ENCODE results near the gene MMP14. TPM values are rescaled to one million over a fixed set of nuclear protein-coding genes. Genes with fewer than 3 reads are reported as not detected.

MMP14 gene
- total RNA-seq, 2 experiments from 2014 or later, result 2.6 to 2.9 TPM

- intact Hi-C loops (cut with DNase I, micrococcal nuclease), result no loop called here
- H3K27me3 Mint-ChIP-seq, result peaks cover 31% of the 10 kb centered on the region
- no peak overlapping the region for H3K4me3 ChIP-seq (ENCODE audit: low read length)
- no peaks in the 10 kb centered on the region for H3K36me3 ChIP-seq (ENCODE audit: insufficient read depth, low read length)
- H3K9me3 Mint-ChIP-seq, result no peaks in the 10 kb centered on the region
- TF ChIP-seq CTCF (IDR thresholded peaks at IDR 0.05), result no peak
- no peak for ATAC-seq (ENCODE audit: poor library complexity)
- peaks cover 0 to 4% of the 10 kb centered on the region in 2 experiments for H3K27me3 ChIP-seq (ENCODE audit: control insufficient read depth in 1 of 2, insufficient read depth in 2 of 2, low read length in 2 of 2)
- H3K27ac Mint-ChIP-seq, result no peak overlapping the region
- no peaks in the 10 kb centered on the region for H3K4me1 ChIP-seq (ENCODE audit: insufficient read depth, low read length)
- no peak overlapping the region for H3K27ac ChIP-seq (ENCODE audit: low read depth in 1 of 2, low read length in 2 of 2)
- no peaks in the 10 kb centered on the region for H3K36me3 Mint-ChIP-seq (ENCODE audit: low read depth)
- no peak for DNase-seq
- ChIA-PET CTCF (no interaction called here), POLR2A (no interaction called here)
- H3K9me3 ChIP-seq (ENCODE audit: control insufficient read depth in 1 of 2, insufficient read depth in 1 of 2, low read length in 2 of 2), result no peaks in the 10 kb centered on the region
- H3K4me3 Mint-ChIP-seq, result no peak overlapping the region
- H3K4me1 Mint-ChIP-seq (ENCODE audit: low read depth), result no peaks in the 10 kb centered on the region
Measured at GRCh38 chr14:22796087-22796707, 40.2 kb upstream of the MMP14 start.

DNA sequence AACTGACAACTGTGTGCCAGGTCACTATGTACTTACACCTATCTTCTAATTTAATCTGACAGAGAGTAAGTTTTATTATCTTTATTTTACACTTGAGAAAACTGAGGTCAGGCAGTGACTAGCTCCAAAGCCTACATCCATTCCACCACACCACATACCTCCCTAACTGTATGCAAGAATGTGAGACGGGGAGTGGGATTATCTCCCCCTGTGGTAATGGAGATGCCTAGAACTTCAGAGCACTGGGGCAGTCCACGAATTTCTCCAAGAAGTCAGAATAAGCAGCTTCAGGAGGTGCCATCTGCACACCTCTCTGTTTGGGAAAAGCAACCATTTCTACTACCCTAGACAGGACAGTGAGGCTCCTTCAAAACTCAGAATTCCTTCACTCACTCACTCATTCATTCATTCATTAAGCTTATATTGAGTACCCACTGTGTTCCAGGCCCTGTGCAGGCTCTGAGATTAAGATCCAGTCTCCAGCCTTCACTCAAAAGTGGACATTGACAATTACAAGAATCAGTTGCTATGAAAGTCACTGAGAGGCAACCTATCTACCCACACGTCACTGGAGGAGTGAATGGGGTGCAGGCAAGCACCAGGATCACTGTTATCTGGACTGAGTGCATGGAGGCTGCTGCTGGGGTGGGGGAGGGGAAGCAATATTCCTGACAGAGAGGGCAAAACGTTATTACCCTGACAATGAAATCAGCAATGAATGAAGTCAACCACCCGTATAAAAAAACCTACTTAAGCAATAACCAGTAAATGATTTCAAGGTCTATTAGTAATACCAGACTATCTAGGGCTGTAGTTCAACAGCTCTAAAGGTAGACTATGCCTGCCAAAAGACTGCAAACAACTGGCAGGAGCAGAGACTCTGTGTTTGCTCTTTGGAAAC, 39.1 kb upstream of the MMP14 start:
- POLR2A ChIA-PET, result no interaction called here
- no peaks in the 10 kb centered on the region for H3K36me3 Mint-ChIP-seq (ENCODE audit: low read depth)
- no peak overlapping the region for H3K27ac Mint-ChIP-seq
- no peaks in the 10 kb centered on the region for H3K9me3 Mint-ChIP-seq
- Histone ChIP-seq H3K27ac (ENCODE audit: low read depth in 1 of 2, low read length in 2 of 2) (no peak overlapping the region), H3K36me3 (ENCODE audit: insufficient read depth, low read length) (no peaks in the 10 kb centered on the region), H3K4me1 (ENCODE audit: insufficient read depth, low read length) (no peaks in the 10 kb centered on the region), H3K27me3 (ENCODE audit: control insufficient read depth in 1 of 2, insufficient read depth in 2 of 2, low read length in 2 of 2) (peaks cover 0 to 5% of the 10 kb centered on the region in 2 experiments), H3K4me3 (ENCODE audit: low read length) (no peak overlapping the region), H3K9me3 (ENCODE audit: control insufficient read depth in 1 of 2, insufficient read depth in 1 of 2, low read length in 2 of 2) (no peaks in the 10 kb centered on the region)
- H3K4me3 Mint-ChIP-seq, result no peak overlapping the region
- DNase-seq (no peak), ATAC-seq (ENCODE audit: poor library complexity) (no peak)
- peaks cover 33% of the 10 kb centered on the region for H3K27me3 Mint-ChIP-seq
- no peaks in the 10 kb centered on the region for H3K4me1 Mint-ChIP-seq (ENCODE audit: low read depth)
- TF ChIP-seq CTCF (IDR thresholded peaks at IDR 0.05), result no peak
- CTCF ChIA-PET, result no interaction called here
- intact Hi-C loops (cut with DNase I, micrococcal nuclease), result no loop called here

DNA sequence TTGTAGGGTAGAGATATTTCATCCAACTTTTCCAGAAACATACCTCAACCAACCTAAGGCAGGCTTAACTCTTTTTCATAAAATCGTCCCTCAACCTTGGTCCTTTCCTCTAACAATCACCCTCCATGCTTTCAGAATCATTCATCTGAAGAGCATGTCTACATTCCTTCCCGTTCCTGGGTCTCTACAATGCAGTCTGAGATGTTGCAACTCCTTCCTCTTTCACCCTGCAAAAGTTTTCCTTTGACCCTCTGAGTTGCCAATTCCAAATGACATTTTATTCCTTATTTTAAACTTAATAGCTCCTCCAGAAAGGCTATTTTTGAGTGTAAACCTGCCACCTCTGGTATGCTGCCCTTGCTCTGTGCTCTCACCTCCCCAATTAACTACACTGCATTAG, 37.9 kb upstream of the MMP14 start:
- H3K27ac Mint-ChIP-seq, result no peak overlapping the region
- H3K9me3 Mint-ChIP-seq, result no peaks in the 10 kb centered on the region
- ChIA-PET POLR2A (no interaction called here), CTCF (no interaction called here)
- no peak overlapping the region for H3K4me3 ChIP-seq (ENCODE audit: low read length)
- H3K36me3 Mint-ChIP-seq (ENCODE audit: low read depth), result no peaks in the 10 kb centered on the region
- H3K27ac ChIP-seq (ENCODE audit: low read depth in 1 of 2, low read length in 2 of 2), result no peak overlapping the region
- ATAC-seq (ENCODE audit: poor library complexity), result no peak
- no peaks in the 10 kb centered on the region for H3K4me1 ChIP-seq (ENCODE audit: insufficient read depth, low read length)
- peaks cover 40% of the 10 kb centered on the region for H3K27me3 Mint-ChIP-seq
- no peaks in the 10 kb centered on the region for H3K36me3 ChIP-seq (ENCODE audit: insufficient read depth, low read length)
- DNase-seq, result no peak
- no peak for TF ChIP-seq CTCF (IDR thresholded peaks at IDR 0.05)
- H3K4me3 Mint-ChIP-seq, result no peak overlapping the region
- no peaks in the 10 kb centered on the region for H3K9me3 ChIP-seq (ENCODE audit: control insufficient read depth in 1 of 2, insufficient read depth in 1 of 2, low read length in 2 of 2)
- H3K4me1 Mint-ChIP-seq (ENCODE audit: low read depth), result no peaks in the 10 kb centered on the region
- intact Hi-C loops (cut with DNase I, micrococcal nuclease), result no loop called here
- peaks cover 0 to 5% of the 10 kb centered on the region in 2 experiments for H3K27me3 ChIP-seq (ENCODE audit: control insufficient read depth in 1 of 2, insufficient read depth in 2 of 2, low read length in 2 of 2)
